K562 (cell line): ENCODE measurements around the gene CTTNBP2. TPM values are rescaled to one million over a fixed set of nuclear protein-coding genes. Genes with fewer than 3 reads are reported as not detected.

ENCODE experiments used
- MIER1 ChIP-seq: fragments of 450-650 bp; IDR thresholded peaks from 2 replicates; pipeline ENCODE4 v1.6.1; 2016; ENCODE audit warnings: antibody characterized with exemption, mild to moderate bottlenecking, low read depth
- RFX7 ChIP-seq: fragments of 250-450 bp; sonication (Bioruptor Pico); IDR thresholded peaks from 2 replicates; pipeline ENCODE4 v1.5.1; 2021; ENCODE audit warnings: mild to moderate bottlenecking
- SAFB2 ChIP-seq: fragments of 200-400 bp; formaldehyde crosslinking; IDR thresholded peaks from 2 replicates; pipeline ENCODE4 v1.6.1; 2018; ENCODE audit warnings: borderline replicate concordance, low read length, low read depth, moderate library complexity; ENCODE audit not compliant: severe bottlenecking
- SMAD4 ChIP-seq: fragments of 250-450 bp; sonication (Bioruptor Pico); conservative IDR thresholded peaks from 2 replicates; pipeline ENCODE4 v1.8.0; 2021; ENCODE audit warnings: inconsistent platforms, mild to moderate bottlenecking, moderate library complexity
- XRCC3 ChIP-seq: fragments of 450-650 bp; IDR thresholded peaks from 2 replicates; pipeline ENCODE4 v1.6.1; 2017; ENCODE audit warnings: mild to moderate bottlenecking, moderate library complexity
- ZBTB40 ChIP-seq, 2 experiments: fragments of 450-650 bp in 1 of 2; sonication (generic) in 1 of 2; formaldehyde crosslinking in 1 of 2; IDR thresholded peaks; 2 replicates each; pipeline versions ENCODE4 v1.7.1 to v1.9.0; 2016 to 2022; ENCODE audit warnings: inconsistent platforms in 1 of 2, mild to moderate bottlenecking in 1 of 2, missing genetic modification reagents in 1 of 2
- ZC3H4 ChIP-seq: sonication (generic); formaldehyde crosslinking; IDR thresholded peaks from 2 replicates; pipeline ENCODE4 v1.9.0; 2021; ENCODE audit warnings: missing genetic modification reagents, borderline replicate concordance
- ZNF3 ChIP-seq: fragments of 250-450 bp; sonication (Bioruptor Pico); IDR thresholded peaks from 2 replicates; pipeline ENCODE4 v1.5.0; 2021; ENCODE audit warnings: mild to moderate bottlenecking, moderate library complexity
- polyA plus RNA-seq, 8 experiments: library from polyadenylated mRNA; depleted of rRNA in 4 of 8; stranded (reverse) in 5 of 8; unstranded in 3 of 8; fragments of >200 nt; fragmentation: Nextera tagmentation in 2 of 8; fragmentation: Illumina TruSeq in 1 of 8; extraction: Ambion mirVana in 2 of 8; extraction: Trizol in 1 of 8; gene quantifications; 2 replicates each; pipeline versions ENCODE4 v1.2.1 to v1.2.3, GENCODE V29; 2011 to 2014; ENCODE audit warnings: inconsistent platforms in 1 of 8, missing spikeins in 1 of 8
- total RNA-seq, 7 experiments: library from RNA; depleted of rRNA in 6 of 7; stranded (reverse); fragments of >200 nt in 6 of 7; fragmentation: Illumina TruSeq in 2 of 7; extraction: Trizol in 2 of 7; gene quantifications; 2 replicates each; pipeline versions ENCODE4 v1.2.1 to v1.2.3, GENCODE V29; 2011 to 2021; ENCODE audit warnings: low replicate concordance in 1 of 7
- TF ChIP-seq, protein P1 (sequence below), 2 experiments: IDR thresholded peaks in 1 of 2; conservative IDR thresholded peaks in 1 of 2; 2 replicates each; pipeline ENCODE4 v1.6.1; 2016; ENCODE audit warnings: low read depth in 2 of 2, mild to moderate bottlenecking in 1 of 2, missing compliant biosample characterization in 1 of 2, missing genetic modification characterization in 1 of 2, moderate library complexity in 1 of 2

The CTTNBP2 gene
- total and polyA plus RNA-seq, 9 of the 15 experiments (the other 6 are each of a cell fraction or from before 2014, with no cell fraction given): 0.05 TPM; not detected in 8

DNA sequence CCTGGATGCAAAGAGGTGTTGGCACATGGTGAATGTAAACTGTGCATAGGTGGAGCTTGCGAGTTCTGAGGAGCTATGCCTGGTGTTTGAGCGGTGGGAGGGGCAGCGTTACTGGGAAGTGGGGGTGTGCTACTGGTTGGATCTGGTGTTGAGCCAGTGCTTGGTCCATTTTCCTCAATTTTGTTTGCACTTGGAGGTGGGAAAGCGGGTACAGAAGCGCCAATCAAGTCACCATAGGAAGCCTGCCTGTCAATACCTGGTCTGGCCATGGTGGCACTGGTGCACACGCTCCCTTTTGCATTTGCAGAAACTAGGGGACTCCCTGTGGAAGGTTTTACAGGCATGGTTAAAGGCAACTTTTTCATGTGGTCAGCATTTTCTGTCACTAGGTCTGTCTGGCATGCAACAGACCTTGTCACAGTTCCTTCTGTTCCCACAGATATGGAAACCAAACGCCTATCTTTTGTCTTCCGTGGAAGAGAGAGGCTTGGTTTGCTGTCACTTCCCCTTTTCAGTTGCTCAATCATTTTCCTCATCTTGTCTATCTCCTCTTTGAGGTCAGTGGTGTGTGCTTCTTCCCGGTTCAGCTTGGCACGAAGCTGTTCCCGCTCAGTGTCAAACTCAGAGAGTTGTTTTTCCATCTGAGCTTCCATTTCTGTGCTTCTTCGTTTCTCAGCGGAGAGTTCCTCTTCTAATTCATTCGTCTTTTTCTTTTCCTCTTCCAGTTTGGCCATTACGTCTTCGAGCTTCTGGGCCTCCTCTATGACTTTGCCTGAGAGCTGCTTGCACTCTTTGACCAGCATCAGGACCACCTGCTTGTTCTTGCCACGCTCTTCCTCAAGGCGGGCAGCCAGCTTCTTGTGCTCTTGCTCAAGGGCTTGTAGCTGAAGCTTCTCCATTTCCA is 81.1 kb downstream of the CTTNBP2 start (continued):
- TF ChIP-seq ZBTB40 (IDR thresholded peaks at IDR 0.05): no peak
- TF ChIP-seq ZBTB40 (CRISPR knock-in tag; IDR thresholded peaks at IDR 0.05): no peak
- TF ChIP-seq MIER1: no peak; the same call in 1 of the 2 replicates
- no peak for TF ChIP-seq ZC3H4 (CRISPR knock-in tag)
- TF ChIP-seq RFX7 (CRISPR knock-in tag): no peak
- TF ChIP-seq SAFB2: no peak
- TF ChIP-seq ZNF3: no peak
- TF ChIP-seq XRCC3: no peak
- TF ChIP-seq, protein P1, sequence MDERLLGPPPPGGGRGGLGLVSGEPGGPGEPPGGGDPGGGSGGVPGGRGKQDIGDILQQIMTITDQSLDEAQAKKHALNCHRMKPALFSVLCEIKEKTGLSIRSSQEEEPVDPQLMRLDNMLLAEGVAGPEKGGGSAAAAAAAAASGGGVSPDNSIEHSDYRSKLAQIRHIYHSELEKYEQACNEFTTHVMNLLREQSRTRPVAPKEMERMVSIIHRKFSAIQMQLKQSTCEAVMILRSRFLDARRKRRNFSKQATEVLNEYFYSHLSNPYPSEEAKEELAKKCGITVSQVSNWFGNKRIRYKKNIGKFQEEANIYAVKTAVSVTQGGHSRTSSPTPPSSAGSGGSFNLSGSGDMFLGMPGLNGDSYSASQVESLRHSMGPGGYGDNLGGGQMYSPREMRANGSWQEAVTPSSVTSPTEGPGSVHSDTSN (CRISPR knock-in tag; IDR thresholded peaks at IDR 0.05; ENCODE audit: low read depth): no peak
- TF ChIP-seq, protein P1 (tag; conservative IDR thresholded peaks at IDR 0.05; ENCODE audit: low read depth): peak; percentile 78
- TF ChIP-seq SMAD4 (CRISPR knock-in tag): peak; percentile 97
